Measurements from ENCODE around the gene KCNMA1. TPM values are rescaled to one million over a fixed set of nuclear protein-coding genes. Genes with fewer than 3 reads are reported as not detected.
"Not testable (repeated sequence)": the region's sequence is repeated elsewhere in the genome, so short reads cannot be mapped to it uniquely, and the experiment has no call there.

Gene KCNMA1
- total RNA-seq, 1 experiment from 2014 or later: 6.2 TPM

GRCh38 chr10:77393411-77393810 lies 244.2 kb downstream of the KCNMA1 start:
- in situ Hi-C loops (cut with HindIII; ENCODE audit: low pct_unique_long_range_greater_than_20kb, low sequenced_read_pairs): no loop called here
- no peak for DNase-seq (ENCODE audit: low read depth)

DNA sequence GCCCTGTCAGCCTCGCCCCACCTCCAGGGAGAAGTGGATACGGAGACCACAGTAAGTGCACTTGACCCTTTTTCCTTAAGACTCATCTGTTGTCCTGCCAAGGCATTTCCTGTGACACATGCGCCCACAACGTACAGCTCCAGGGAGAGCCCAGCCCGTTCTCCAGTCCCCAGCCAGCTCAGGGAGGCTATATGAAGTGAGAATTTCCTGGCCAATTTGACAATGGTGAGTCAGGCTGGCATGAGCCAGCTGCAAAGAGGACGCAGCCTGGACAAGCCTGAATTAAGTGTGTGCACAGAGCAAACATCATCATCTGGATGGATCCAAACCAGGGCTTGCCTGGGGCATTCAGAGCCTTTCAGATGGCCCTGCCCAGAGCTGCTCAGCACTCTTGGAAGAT lies 244.8 kb downstream of the KCNMA1 start:
- in situ Hi-C loops (cut with HindIII; ENCODE audit: low pct_unique_long_range_greater_than_20kb, low sequenced_read_pairs): no loop called here
- DNase-seq (ENCODE audit: low read depth): peak; percentile 77

GRCh38 chr10:77392236-77392721 lies 245.3 kb downstream of the KCNMA1 start:
- DNase-seq (ENCODE audit: low read depth): peak; percentile 45
- in situ Hi-C loops (cut with HindIII; ENCODE audit: low pct_unique_long_range_greater_than_20kb, low sequenced_read_pairs): no loop called here

DNA sequence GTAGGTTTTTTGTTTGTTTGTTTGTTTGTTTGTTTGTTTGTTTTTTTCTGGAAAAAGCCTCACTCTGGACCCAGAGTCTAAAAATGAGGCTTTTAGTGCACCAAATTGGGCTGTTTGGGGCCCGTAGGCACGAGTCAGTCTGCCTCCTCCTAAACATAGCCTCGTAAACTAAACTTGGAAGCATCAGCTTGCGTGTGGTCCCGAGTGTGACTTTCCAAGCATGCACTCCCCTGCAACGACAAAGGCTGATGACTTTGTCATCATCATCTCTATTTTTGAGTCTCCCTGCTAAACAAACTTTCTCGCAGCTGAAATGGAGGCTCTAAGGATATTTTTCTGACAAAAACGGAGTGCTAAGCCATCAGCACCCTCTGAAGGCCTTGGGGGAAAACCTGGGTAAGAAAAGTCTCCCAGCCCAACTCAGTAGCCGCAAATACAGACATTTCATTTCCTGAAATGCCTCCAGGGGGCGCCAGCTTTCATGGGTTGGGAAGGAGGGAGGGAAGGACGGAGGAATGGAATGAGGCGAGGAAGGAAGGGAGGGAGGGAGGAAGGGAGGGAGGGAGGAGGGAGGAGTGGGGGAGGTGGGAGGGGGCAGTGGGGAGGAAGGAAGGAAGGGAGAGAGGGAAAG lies 245.9 kb downstream of the KCNMA1 start:
- DNase-seq (ENCODE audit: low read depth): peak; percentile 81
- in situ Hi-C loops (cut with HindIII; ENCODE audit: low pct_unique_long_range_greater_than_20kb, low sequenced_read_pairs): no loop called here

GRCh38 chr10:77390481-77390891 lies 247.1 kb downstream of the KCNMA1 start:
- no peak for DNase-seq (ENCODE audit: low read depth)
- in situ Hi-C loops (cut with HindIII; ENCODE audit: low pct_unique_long_range_greater_than_20kb, low sequenced_read_pairs): no loop called here

DNA sequence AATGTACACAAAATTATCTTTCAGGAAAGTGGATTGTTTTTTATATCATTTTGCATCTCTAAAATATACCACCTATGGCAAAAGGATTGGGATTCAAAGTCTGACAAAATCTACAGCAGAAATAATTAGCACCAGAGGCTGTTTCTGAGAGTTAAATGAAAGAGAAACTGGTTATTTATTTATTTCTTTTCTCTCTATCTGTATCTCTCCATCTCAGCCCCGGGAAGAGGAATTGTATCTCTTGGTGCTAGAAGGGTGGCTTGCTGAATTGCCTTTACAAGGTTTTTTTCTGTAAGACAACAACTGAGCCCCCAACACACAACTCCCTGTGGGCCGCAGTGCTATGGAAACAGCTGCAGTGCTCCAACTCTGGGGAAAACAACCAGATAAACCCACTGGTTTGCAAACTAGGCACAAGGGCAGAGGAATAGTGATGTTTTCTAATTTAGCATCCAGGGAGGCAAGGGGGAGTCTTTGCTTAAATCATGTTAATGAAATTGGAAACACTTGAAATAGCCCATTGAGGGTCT lies 249.0 kb downstream of the KCNMA1 start:
- in situ Hi-C loops (cut with HindIII; ENCODE audit: low pct_unique_long_range_greater_than_20kb, low sequenced_read_pairs): no loop called here
- DNase-seq (ENCODE audit: low read depth): no peak

DNA sequence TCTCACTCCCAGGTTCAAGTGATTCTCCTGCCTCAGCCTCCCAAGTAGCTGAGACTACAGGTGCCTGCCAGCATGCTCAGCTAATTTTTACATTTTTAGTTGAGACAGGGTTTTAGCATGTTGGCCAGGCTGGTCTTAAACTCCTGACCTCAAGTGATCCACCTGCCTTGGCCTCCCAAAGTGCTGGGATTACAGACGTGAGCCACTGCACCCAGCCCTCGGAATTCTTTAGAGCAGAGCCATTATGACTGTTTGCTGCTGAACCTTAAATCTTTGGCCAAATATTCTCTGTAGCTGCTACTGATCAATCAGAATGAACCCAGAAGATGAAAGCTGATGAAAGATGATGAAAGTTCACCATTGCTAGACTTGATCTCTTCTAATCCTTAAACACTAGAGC lies 249.9 kb downstream of the KCNMA1 start:
- DNase-seq (ENCODE audit: low read depth); in situ Hi-C loops (cut with HindIII; ENCODE audit: low pct_unique_long_range_greater_than_20kb, low sequenced_read_pairs): not testable (repeated sequence)

DNA sequence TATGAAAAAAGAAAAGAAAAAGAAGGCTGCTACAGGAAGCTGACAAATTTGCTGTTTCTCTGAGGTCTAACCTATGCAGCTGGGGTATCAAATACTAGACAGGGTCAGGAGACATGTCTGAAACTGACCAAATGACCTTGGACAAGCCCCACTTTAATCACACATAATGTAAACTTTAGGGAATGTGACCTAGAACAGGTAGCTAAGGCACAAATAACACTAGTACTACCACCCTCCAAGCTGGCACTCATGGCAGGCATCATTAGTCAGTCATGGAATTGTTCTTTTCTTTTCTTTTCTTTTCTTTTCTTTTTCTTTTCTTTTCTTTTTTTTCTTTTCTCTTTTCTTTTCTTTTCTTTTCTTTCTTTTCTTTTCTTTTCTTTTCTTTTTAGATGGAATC lies 250.4 kb downstream of the KCNMA1 start:
- DNase-seq (ENCODE audit: low read depth): no peak
- in situ Hi-C loops (cut with HindIII; ENCODE audit: low pct_unique_long_range_greater_than_20kb, low sequenced_read_pairs): no loop called here

DNA sequence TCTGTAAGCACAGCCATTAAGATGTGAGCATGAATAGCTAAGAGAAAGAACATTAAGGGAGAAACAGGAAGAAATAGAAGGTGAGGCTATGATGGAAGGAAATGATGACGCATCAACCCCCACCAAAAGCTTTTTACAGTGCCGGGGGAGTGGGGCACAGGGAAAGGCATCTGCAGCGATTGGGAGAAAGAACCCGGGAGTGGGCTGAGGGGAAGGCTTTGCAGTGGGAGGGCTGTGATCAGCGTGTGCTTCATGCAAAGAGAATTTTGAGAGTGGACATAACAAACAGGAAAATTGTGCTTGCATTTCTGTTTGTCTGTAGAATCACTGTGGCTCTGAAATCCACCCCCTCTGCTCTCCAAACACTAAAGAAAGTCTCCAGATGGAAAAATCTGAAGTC lies 250.8 kb downstream of the KCNMA1 start:
- in situ Hi-C loops (cut with HindIII; ENCODE audit: low pct_unique_long_range_greater_than_20kb, low sequenced_read_pairs): no loop called here
- DNase-seq (ENCODE audit: low read depth): no peak

DNA sequence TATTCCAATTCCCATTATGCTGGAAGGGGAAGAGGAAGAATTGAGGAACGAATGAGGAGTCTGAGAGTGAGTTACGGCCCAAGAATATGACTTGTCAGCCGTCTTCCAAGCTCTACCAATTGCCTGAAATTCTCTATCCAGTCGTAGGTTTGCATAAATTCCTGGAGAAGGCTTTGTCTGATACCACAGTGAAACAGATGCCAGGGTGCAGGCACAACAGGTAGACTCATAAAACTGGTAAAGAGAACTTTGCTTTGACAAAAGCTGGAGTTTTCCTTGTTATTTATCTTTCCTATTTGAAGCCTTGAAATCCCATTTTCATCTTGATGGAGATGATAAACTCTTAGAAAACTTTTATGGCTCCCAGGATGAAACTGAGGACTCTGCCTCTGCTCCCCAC lies 251.2 kb downstream of the KCNMA1 start:
- no peak for DNase-seq (ENCODE audit: low read depth)
- in situ Hi-C loops (cut with HindIII; ENCODE audit: low pct_unique_long_range_greater_than_20kb, low sequenced_read_pairs): no loop called here

GRCh38 chr10:77385315-77385714 lies 252.3 kb downstream of the KCNMA1 start:
- DNase-seq (ENCODE audit: low read depth): no peak
- in situ Hi-C loops (cut with HindIII; ENCODE audit: low pct_unique_long_range_greater_than_20kb, low sequenced_read_pairs): no loop called here

- no peak for DNase-seq (ENCODE audit: low read depth)
- in situ Hi-C loops (cut with HindIII; ENCODE audit: low pct_unique_long_range_greater_than_20kb, low sequenced_read_pairs): no loop called here
Measured at GRCh38 chr10:77383861-77384553, 253.6 kb downstream of the KCNMA1 start.

GRCh38 chr10:77381750-77382149 lies 255.9 kb downstream of the KCNMA1 start:
- in situ Hi-C loops (cut with HindIII; ENCODE audit: low pct_unique_long_range_greater_than_20kb, low sequenced_read_pairs): no loop called here
- DNase-seq (ENCODE audit: low read depth): no peak

- no peak for DNase-seq (ENCODE audit: low read depth)
- in situ Hi-C loops (cut with HindIII; ENCODE audit: low pct_unique_long_range_greater_than_20kb, low sequenced_read_pairs): no loop called here
Measured at GRCh38 chr10:77380723-77381122, 256.9 kb downstream of the KCNMA1 start.

GRCh38 chr10:77380191-77380590 lies 257.4 kb downstream of the KCNMA1 start:
- in situ Hi-C loops (cut with HindIII; ENCODE audit: low pct_unique_long_range_greater_than_20kb, low sequenced_read_pairs): no loop called here
- DNase-seq (ENCODE audit: low read depth): no peak

GRCh38 chr10:77378366-77379349 lies 258.9 kb downstream of the KCNMA1 start:
- in situ Hi-C loops (cut with HindIII; ENCODE audit: low pct_unique_long_range_greater_than_20kb, low sequenced_read_pairs): no loop called here
- DNase-seq (ENCODE audit: low read depth): no peak

GRCh38 chr10:77377678-77378352 lies 259.8 kb downstream of the KCNMA1 start:
- DNase-seq (ENCODE audit: low read depth): no peak
- in situ Hi-C loops (cut with HindIII; ENCODE audit: low pct_unique_long_range_greater_than_20kb, low sequenced_read_pairs): no loop called here

DNA sequence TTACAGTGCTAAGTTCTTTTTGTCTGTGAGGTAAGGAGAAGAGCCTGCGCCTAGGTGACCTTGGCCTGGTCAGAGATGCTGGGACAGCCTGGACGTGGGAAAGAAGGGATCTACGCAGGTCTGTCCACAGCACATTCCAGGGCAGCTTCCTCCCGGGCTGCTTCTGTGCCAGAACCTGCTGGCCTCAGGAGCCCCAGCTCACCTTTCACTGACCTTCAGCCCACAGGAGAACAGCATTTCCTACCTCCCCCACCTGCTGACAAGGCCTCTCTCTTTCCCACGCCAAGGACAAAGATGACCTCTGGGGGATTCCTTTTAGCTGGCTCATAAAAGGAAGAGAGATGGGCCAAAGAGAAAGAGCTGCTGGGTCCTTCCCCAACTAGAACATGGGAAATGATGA lies 260.6 kb downstream of the KCNMA1 start:
- in situ Hi-C loops (cut with HindIII; ENCODE audit: low pct_unique_long_range_greater_than_20kb, low sequenced_read_pairs): no loop called here
- DNase-seq (ENCODE audit: low read depth): no peak
